Vagina (tissue), 2 donors: ENCODE results near the gene NHLH2. TPM values are rescaled to one million over a fixed set of nuclear protein-coding genes. Genes with fewer than 3 reads are reported as not detected.
A peak's percentile ranks its signal among the peaks of the same experiment; 100 is the strongest.

Experiments
- DNase-seq, 2 donors: peaks; one replicate each; pipeline ENCODE4 v3.0.0-alpha.2; 2017; ENCODE audit errors: extremely low spot score in 2 of 2
- H3K27ac ChIP-seq: fragments of 200-600 bp; sonication (generic); one replicate; pipeline ENCODE4 v1.5.1; 2019
- H3K27me3 ChIP-seq: fragments of 200-600 bp; sonication (generic); one replicate; pipeline ENCODE4 v1.5.1; 2019
- H3K36me3 ChIP-seq, 2 donors: fragments of 200-600 bp; sonication (generic); one replicate each; pipeline ENCODE4 v1.5.1; 2017 to 2019
- H3K4me1 ChIP-seq: fragments of 200-600 bp; sonication (generic); one replicate; pipeline ENCODE4 v1.5.1; 2019
- H3K4me3 ChIP-seq, 2 donors: fragments of 200-600 bp; sonication (generic); 1 replicate in 1 of 2; 2 replicates in 1 of 2; pipeline ENCODE4 v1.5.1; 2016 to 2019
- H3K9me3 ChIP-seq: fragments of 200-600 bp; sonication (generic); one replicate; pipeline ENCODE4 v1.5.1; 2019
- POLR2A ChIP-seq, 2 donors: fragments of 450-650 bp; IDR thresholded peaks; one replicate each; pipeline ENCODE4 v1.6.1; 2017; ENCODE audit warnings: antibody characterized with exemption in 2 of 2, mild to moderate bottlenecking in 2 of 2, moderate library complexity in 2 of 2
- POLR2AphosphoS5 ChIP-seq, 2 donors: sonication (generic); formaldehyde crosslinking; IDR thresholded peaks; one replicate each; pipeline ENCODE4 v1.9.0; 2017; ENCODE audit warnings: antibody characterized with exemption in 2 of 2, mild to moderate bottlenecking in 2 of 2, low read depth in 1 of 2; ENCODE audit not compliant: insufficient read depth in 1 of 2
- intact Hi-C: fragments of 100-400 bp; cut with DNase I; formaldehyde crosslinking; loops from one replicate; pipeline ENCODE4 v1.15.1; 2023
- total RNA-seq: library from RNA; depleted of rRNA; stranded (reverse); fragments of >200 nt; gene quantifications from one replicate; pipeline ENCODE4 v1.2.3, GENCODE V29; 2016
- TF ChIP-seq, protein P1 (sequence below), 3 experiments: fragments of 450-650 bp in 2 of 3; fragments of 200-600 bp in 1 of 3; sonication (generic) in 1 of 3; IDR thresholded peaks; one replicate each; pipeline ENCODE4 v1.5.1; 2017 to 2019; ENCODE audit warnings: antibody characterized with exemption in 3 of 3, mild to moderate bottlenecking in 2 of 3, moderate library complexity in 2 of 3

The NHLH2 gene
- total RNA-seq, 1 donor from 2014 or later = 0.25 TPM

GRCh38 chr1:115830963-115831362 is 10.0 kb downstream of the NHLH2 start:
- DNase-seq = no peak
- H3K9me3 ChIP-seq = no peaks in the 10 kb centered on the region
- intact Hi-C loops = no loop called here
- H3K4me1 ChIP-seq = peaks cover 21% of the 10 kb centered on the region
- H3K4me3 ChIP-seq = no peak overlapping the region
- no peaks in the 10 kb centered on the region for H3K27me3 ChIP-seq
- no peak overlapping the region for H3K27ac ChIP-seq
- no peaks in the 10 kb centered on the region for H3K36me3 ChIP-seq
- no peak for TF ChIP-seq POLR2A (IDR thresholded peaks at IDR 0.05)
- peak in 1 of 2 donors; percentile 62 for TF ChIP-seq POLR2AphosphoS5 (IDR thresholded peaks at IDR 0.05; ENCODE audit: insufficient read depth in 1 of 2, low read depth in 1 of 2)

- H3K36me3 ChIP-seq = no peaks in the 10 kb centered on the region
- no peak for TF ChIP-seq POLR2AphosphoS5 (IDR thresholded peaks at IDR 0.05; ENCODE audit: insufficient read depth in 1 of 2, low read depth in 1 of 2)
- TF ChIP-seq, protein P1, sequence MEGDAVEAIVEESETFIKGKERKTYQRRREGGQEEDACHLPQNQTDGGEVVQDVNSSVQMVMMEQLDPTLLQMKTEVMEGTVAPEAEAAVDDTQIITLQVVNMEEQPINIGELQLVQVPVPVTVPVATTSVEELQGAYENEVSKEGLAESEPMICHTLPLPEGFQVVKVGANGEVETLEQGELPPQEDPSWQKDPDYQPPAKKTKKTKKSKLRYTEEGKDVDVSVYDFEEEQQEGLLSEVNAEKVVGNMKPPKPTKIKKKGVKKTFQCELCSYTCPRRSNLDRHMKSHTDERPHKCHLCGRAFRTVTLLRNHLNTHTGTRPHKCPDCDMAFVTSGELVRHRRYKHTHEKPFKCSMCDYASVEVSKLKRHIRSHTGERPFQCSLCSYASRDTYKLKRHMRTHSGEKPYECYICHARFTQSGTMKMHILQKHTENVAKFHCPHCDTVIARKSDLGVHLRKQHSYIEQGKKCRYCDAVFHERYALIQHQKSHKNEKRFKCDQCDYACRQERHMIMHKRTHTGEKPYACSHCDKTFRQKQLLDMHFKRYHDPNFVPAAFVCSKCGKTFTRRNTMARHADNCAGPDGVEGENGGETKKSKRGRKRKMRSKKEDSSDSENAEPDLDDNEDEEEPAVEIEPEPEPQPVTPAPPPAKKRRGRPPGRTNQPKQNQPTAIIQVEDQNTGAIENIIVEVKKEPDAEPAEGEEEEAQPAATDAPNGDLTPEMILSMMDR (IDR thresholded peaks at IDR 0.05) = no peak
- TF ChIP-seq POLR2A (IDR thresholded peaks at IDR 0.05) = no peak
- no peak for DNase-seq
- intact Hi-C loops = no loop called here
- no peaks in the 10 kb centered on the region for H3K9me3 ChIP-seq
- H3K4me3 ChIP-seq = no peak overlapping the region
- peak overlapping the region; percentile 39 for H3K27ac ChIP-seq
- no peaks in the 10 kb centered on the region for H3K27me3 ChIP-seq
- peaks cover 21% of the 10 kb centered on the region for H3K4me1 ChIP-seq
Measured at GRCh38 chr1:115829947-115830346, 11.0 kb downstream of the NHLH2 start.

DNA sequence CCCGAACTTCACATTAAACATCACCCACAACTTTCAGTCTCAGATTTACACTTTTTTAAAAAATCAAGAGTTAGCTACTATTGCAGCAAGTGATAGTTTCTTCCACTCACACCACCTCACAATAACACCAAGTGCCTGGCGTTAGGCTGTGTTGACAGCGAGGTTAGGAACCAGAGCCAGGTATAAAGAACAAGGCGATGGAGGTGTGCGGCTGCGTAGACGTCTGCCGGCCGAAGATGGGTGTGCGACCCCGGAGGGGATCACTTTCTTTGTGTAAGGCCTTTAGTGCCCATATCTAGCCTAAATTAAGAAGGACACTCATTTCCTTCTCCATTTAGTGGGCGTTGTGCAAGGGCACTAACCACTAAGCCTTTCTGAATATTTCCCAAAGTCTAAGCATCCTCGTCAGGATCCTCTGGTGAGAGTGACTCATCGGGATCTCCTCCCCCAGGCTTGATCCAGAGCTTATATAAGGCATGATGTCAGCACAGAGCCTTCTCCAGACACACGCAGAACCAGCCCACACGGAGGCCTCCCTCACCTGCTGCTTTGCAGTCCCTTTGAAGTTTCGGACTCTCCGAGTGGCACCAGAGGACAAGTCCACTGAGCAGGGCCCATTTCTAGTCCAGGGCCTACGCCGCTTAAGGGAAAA is 11.8 kb downstream of the NHLH2 start:
- no peaks in the 10 kb centered on the region for H3K36me3 ChIP-seq
- peak overlapping the region; percentile 69 for H3K27ac ChIP-seq
- no peak for DNase-seq
- H3K9me3 ChIP-seq = no peaks in the 10 kb centered on the region
- H3K27me3 ChIP-seq = no peaks in the 10 kb centered on the region
- peak; percentile 53 to 66 for TF ChIP-seq POLR2AphosphoS5 (IDR thresholded peaks at IDR 0.05; ENCODE audit: insufficient read depth in 1 of 2, low read depth in 1 of 2)
- TF ChIP-seq POLR2A (IDR thresholded peaks at IDR 0.05) = no peak
- intact Hi-C loops = no loop called here
- H3K4me1 ChIP-seq = peaks cover 21% of the 10 kb centered on the region
- peak overlapping the region; percentile 55 to 64 for H3K4me3 ChIP-seq

- no peak for TF ChIP-seq POLR2AphosphoS5 (IDR thresholded peaks at IDR 0.05; ENCODE audit: insufficient read depth in 1 of 2, low read depth in 1 of 2)
- TF ChIP-seq POLR2A (IDR thresholded peaks at IDR 0.05) = no peak
- TF ChIP-seq, protein P1 (IDR thresholded peaks at IDR 0.05) = no peak
- intact Hi-C loops = no loop called here
- H3K4me3 ChIP-seq = peak overlapping the region; percentile 55 to 64
- no peaks in the 10 kb centered on the region for H3K27me3 ChIP-seq
- DNase-seq = no peak
- H3K9me3 ChIP-seq = no peaks in the 10 kb centered on the region
- peak overlapping the region; percentile 69 for H3K27ac ChIP-seq
- no peaks in the 10 kb centered on the region for H3K36me3 ChIP-seq
- peaks cover 21% of the 10 kb centered on the region for H3K4me1 ChIP-seq
Measured at GRCh38 chr1:115828101-115829022, 12.6 kb downstream of the NHLH2 start.

- Histone ChIP-seq H3K36me3 (no peaks in the 10 kb centered on the region), H3K27me3 (no peaks in the 10 kb centered on the region), H3K4me3 (no peak overlapping the region), H3K27ac (no peak overlapping the region), H3K9me3 (no peaks in the 10 kb centered on the region), H3K4me1 (peaks cover 21% of the 10 kb centered on the region)
- DNase-seq = no peak
- intact Hi-C loops = no loop called here
- no peak for TF ChIP-seq POLR2AphosphoS5 (IDR thresholded peaks at IDR 0.05; ENCODE audit: insufficient read depth in 1 of 2, low read depth in 1 of 2)
- no peak for TF ChIP-seq POLR2A (IDR thresholded peaks at IDR 0.05)
- TF ChIP-seq, protein P1 (IDR thresholded peaks at IDR 0.05) = no peak
Measured at GRCh38 chr1:115827452-115828044, 13.4 kb downstream of the NHLH2 start.
